Measurements from ENCODE around the gene GABRR3. TPM values are rescaled to one million over a fixed set of nuclear protein-coding genes. Genes with fewer than 3 reads are reported as not detected.
"Not testable (repeated sequence)": the region's sequence is repeated elsewhere in the genome, so short reads cannot be mapped to it uniquely, and the experiment has no call there.

Gene GABRR3
- polyA plus RNA-seq, 12 donors: not detected

DNA sequence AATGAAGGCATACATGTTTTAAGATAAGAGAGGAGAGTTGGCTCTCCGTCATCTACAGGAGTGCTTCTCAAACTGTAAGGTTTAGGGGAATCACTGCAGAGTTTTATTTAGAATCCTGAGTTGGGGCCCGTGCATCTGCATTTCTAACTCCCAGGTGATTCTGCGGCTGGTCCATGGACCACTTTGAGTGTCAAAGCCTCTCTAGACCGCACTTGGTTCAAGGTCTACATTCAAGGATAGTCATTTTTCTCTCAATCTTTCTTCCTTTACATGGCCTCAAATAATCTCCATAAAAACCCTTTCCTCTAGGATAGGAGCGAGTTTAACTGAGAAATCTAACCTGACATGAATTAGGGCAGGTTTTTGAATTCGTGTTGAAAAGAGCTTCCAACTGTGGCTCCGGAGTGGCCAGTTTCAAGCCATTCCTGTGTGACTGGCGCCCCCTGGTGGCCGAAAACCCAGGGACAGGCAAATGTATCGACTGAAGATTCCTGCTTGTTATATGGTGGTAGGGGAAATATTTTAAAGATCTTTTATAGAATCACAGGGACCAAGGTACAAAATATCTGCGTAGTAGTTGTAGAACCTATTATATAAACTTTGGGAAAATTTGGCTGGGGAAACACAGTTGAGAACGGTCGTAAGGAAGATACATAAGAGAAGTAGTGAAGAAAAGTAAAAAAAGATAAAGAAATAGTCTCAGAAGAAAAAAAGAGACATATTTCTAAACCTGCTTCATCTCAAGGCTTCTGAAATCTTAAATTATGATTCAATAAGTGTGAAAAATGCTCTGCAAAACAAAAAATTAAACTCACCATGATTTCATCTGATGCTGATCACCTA is 11.9 kb downstream of the GABRR3 start:
- peak; percentile 87 for DNase-seq

DNA sequence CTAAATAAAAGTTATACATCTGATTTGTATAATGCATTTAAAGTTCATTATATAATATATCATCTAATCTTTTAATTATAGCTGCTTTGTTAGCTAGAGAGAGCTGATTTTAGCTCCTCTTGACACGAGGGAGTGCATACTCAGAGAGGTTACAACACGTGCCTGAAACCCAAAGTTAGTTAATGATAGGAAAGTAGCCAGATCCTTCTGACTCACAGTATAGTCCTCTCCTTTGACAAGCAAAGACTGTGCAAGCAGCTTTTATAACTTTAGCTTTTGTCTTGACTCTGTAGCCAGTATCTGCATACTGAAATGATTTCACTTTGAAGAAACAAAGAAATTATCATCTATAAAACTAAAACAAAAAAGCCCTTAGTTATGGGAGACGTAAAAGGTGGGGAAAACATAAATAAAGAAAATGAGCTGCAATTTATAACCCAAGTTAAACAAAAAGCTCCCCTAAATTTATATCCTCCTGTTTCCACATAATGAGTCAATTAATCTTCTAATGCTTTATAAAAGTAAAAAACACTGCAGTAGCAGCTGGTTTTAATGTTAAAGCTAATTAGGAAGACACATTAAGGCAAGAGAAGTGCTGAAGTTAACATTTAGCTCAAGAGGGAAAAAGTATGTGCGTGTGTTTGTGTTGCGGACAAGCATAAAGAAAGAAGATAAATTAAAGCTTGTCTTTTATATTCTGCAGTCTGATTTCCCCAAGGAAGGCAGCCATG is 13.1 kb downstream of the GABRR3 start:
- no peak for DNase-seq

DNA sequence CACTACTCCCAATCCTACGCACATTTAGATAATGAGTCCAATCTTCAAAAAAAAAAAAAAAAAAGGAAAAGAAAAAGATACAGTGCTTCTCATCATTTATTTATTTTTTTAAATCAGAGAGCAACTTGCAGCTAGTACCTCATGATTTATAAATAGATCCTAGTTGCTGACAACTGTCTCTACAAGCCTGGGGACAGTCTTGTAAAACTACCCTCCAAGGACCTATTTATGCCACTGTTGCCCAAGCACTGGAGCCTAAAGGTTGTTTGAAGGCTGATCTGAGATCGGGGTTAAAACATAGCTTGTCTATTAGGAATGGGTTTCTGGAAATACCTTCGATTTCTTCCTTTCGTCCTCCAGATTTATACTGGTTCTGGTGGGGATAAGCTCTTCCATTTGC is 14.7 kb downstream of the GABRR3 start:
- DNase-seq: no peak

GRCh38 chr3:98018301-98018700 is 16.8 kb downstream of the GABRR3 start:
- DNase-seq: no peak

DNA sequence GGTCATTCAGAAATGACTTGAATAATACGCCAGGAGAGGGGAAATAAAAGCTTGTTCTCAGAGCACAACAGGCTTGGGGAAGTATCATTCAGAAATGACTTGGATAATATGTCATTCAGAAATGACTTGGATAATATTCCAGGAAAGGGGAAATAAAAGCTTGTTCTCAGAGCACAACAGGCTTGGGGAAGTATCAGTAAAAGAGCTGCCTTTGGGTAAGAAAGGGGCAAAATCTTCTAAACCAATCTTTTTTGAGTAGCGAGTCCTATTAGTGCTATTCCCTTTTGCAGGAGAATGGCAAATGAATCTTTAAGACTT is 20.9 kb downstream of the GABRR3 start:
- no peak for DNase-seq

- no peak for DNase-seq
Observed at GRCh38 chr3:98013411-98014267, 21.5 kb downstream of the GABRR3 start.

GRCh38 chr3:98012979-98013378 is 22.1 kb downstream of the GABRR3 start:
- DNase-seq: peak; percentile 71

DNA sequence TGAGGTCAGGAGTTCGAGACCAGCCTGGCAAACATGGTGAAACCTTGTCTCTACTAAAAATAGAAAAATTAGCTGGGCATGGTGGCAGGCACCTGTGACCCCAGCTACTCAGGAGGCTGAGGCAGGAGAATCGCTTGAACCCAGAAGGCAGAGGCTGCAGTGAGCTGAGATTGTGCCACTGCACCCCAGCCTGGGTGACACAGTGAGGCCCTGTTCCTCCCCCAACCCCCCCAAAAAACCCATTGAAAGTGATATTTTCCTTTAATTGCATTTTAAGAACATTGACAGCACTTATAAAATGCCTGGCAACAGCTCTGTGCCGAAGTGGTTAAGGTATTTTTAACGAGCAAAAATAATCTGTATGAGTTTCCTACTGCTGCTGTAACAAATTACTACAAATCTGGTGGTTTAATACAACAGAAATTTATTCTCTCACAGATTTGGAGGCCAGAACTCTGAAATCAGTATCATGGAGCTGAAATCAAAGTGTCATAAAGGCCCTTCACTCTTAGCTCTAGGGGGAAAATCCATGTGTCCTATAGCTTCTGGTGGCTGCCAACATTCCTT is 24.1 kb downstream of the GABRR3 start:
- DNase-seq: not testable (repeated sequence)

GRCh38 chr3:98010194-98010882 is 24.8 kb downstream of the GABRR3 start:
- no peak for DNase-seq

DNA sequence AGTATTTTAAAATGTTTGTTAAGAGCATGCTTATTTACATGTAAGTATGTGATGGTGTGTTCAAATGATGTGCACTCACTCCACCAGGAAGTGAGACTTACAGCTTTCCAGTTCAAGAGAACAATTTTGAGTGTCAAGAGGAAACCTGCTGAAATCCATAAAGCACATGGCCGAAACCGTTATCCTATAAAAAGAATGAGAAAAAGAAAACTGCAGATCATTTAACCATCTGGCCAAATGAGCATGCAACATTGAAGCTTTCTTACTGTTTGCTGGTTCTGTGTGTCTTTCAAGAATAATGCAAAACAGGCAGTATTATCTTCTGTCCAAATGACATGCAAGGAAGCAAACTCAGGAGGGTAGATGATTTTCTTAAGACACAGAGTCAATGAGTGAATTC is 26.3 kb downstream of the GABRR3 start:
- no peak for DNase-seq

DNA sequence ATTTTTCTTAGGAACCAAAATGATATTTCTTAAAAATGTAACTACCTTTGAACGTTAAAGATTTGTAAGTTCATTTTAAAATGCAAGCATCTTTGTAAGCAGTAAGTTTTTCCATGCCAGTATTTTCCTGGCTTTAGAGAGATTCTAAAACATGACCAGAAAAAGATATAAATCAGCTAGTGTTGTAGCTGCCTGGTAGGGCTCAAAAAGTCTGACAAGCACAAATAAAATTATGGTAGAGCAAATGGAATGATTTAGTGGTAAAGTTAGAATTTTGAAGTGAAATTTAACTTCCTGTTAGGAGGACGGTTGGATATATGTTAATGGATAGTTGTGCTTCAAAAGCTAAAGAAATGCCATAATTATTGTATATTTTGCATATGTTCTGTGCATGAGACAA is 29.7 kb downstream of the GABRR3 start:
- DNase-seq: no peak

DNA sequence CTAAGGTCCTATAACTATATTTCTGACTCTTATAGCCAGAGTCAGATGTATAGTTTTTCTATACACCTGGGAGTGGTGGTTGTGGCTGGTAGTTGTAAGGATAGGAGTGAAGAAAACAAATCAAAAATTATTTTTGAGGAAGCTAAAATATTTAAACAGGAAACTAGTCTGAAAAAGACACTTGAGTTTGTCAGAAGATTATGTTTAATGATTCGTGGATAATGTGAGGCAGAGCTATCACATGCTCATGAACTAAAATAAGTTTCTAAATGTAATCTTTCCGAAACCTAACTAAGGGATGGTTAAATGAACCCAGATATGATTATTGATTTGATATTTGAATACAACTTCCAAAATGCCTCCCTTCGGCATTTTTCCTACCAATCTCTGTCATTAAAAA is 30.4 kb downstream of the GABRR3 start:
- no peak for DNase-seq

GRCh38 chr3:98003306-98003969 is 31.7 kb downstream of the GABRR3 start:
- no peak for DNase-seq

DNA sequence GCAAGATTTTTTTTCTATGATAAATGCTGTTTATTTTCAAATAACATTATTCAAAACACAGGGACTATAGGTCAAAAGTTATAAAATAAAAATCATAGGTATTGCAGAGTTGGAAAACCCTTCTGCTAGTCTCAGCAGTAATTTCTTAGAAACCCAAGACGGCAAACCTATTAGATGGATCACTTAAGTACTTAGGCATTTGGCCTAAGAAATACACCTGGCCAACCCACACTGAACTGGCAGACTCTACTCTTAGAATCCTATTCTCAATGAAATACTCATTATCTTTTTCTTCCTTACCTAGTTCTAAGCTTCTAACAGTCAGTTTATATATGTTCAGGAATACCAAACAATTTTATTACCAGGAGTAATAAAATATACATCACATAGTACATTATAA is 32.4 kb downstream of the GABRR3 start:
- no peak for DNase-seq

DNA sequence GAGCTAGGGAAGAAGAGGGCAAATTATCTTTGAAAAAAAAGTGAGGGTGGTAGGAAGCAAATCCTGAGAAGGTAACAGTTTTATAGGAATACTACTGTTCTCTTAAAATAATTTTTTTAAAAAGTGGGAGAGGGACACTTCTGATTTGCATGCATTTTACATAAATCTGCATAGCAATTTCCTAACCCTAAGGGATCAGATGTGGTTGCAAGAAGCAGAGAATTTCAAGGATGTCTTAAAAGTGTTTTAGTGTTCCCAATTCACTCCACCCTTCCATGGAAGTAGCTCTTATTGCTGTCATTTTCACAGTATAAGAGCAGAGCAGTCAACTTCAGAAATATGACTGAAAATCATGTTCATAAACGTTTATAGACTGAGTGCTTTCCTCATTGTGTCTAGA is 35.1 kb downstream of the GABRR3 start:
- no peak for DNase-seq

DNA sequence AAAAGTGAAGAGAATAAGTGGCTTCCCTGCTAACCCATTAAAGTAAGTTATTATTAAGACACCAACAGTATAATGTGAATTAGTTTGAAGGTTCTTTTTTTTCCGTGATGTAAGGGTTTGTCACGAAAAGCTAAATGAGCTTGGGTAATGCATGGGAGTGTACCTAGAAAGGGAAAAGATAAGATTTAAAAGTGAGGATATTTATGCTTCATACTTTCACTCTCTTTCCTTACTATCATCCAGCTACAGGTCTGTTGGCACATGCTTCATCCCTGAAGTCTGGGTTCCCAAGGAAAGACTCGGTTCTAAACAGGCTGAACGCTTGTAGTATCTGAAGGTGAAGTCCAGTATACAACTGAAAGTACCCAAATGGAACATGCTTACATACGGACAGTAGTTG is 36.0 kb downstream of the GABRR3 start:
- DNase-seq: no peak

DNA sequence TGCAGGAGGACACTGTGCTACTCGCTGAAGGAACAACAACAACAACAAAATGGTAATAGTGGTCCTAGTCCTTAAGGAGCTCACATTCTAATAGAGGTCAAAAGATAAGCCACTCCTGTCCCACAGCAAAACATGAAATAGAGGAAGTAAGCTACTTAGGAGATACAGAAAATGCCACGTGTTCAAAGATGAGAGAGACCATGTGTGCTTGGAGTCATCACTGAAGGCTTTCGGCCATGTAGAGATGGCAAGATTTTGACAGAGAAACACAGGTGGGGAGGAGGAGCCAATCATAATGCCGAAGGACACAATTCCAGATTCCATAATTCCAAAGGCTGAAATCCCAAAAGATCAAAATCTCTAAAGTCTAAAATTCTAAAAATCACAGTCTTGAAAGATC is 38.1 kb downstream of the GABRR3 start:
- no peak for DNase-seq

DNA sequence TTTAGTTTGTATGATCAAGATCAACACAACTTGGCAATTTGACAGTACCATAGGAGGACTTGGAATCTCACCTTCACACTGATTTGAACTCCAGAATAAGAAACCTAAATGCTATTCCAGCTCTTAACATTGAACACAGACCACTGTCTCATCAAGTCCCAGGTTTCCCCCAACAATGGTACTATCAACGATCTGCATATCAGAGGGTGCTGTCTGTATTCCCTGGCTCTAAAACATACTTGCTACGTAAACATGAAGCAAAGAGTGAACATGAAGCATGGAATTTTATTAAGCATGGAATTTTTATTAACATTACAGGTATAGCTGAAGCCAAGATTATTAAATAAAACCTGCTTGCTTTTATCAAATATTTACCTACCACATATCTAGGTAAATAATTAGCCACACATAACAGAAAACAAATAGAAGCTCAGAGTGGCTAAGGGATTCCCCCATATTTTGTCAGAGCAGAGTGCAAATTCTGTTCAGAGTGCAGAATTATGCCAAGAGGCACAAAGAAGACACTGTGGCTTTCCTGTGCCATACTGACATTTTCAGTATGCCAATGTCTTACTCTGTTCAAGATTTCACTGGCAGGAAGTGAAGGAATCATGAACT is 40.7 kb downstream of the GABRR3 start:
- no peak for DNase-seq

DNA sequence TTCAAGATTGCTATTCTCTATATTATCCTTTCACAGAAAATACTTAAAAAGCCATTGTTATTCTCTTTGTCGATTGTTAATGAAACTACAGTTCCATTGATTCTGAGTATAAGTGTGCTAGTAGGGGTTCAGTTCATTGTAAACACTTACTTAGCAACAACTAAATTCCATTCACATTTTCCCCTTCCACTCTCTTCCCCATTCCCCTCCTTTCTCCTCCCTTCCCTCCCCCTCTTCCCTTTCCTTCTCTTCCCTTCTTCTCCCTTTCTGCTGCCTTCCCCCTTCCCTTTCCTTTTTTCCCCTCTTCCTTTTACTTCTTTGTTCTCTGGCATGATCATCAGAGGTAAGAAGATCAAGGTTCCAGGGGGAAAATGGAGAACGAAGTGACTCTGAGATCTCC is 41.6 kb downstream of the GABRR3 start:
- DNase-seq: no peak

DNA sequence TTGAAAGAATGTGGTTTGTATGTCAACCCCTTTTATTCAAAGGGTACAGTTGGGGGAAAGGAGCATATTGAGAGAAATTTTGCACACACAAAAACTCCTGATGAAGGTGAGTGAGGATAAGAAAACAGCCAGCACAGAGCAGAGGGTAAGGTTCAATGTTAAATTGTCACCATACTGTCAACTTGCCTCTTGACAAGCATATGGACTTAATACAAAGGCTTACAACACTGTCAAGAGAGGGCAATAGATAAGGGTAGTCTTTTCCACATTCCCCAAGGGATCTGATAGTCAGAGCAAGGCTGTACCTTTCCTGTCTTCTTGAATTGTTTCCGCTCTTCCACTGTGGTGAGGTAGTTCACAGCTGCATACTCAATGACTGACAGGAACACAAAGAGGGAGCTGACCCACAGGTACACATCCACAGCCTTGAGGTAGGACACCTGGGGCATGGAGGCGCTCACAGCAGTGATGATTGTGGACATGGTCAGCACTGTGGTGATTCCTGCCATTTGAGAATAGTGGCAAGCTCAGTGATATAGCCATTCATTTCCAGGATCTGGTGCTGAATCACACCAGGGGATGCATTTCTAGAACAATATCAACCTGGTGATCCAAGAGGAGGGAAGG is 42.5 kb downstream of the GABRR3 start:
- no peak for DNase-seq

Data from muscle of arm (tissue), 12 donors.